Left renal pelvis (tissue), 4 donors: ENCODE measurements around the gene ERC2. TPM values are rescaled to one million over a fixed set of nuclear protein-coding genes. Genes with fewer than 3 reads are reported as not detected.

Source experiments
- DNase-seq, 4 donors: peaks; one replicate each; pipeline ENCODE4 v3.0.0-alpha.2; 2013; ENCODE audit warnings: low read depth in 4 of 4, low spot score in 3 of 4
- polyA plus RNA-seq, 4 donors: library from polyadenylated mRNA; unstranded; fragments of 120-200 nt; gene quantifications; one replicate each; pipeline ENCODE4 v1.2.1, GENCODE V29; 2013; ENCODE audit not compliant: insufficient read length in 4 of 4

ERC2 gene
- polyA plus RNA-seq, 4 donors, result 1.2 to 5.3 (median 2.9) TPM

DNA sequence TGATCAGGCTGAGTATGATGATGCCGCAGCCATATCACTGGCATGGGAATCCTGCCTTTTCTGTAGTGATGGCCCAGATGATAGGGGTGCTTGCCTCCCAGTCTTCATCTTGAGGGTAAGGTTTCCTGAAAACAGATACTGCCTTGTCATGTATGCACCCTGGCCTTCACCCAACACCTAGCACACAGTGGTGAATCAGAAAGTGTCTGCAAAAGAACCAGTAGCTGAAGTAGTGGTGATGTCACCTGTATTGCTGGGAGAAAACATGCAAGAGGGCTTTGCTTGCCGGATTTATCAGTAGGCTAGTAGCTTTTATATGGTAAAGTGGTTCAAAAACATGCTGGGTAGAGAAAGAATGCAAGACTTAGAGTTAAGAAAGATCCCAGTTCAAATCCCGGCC lies 561.4 kb downstream of the ERC2 start:
- DNase-seq, result no peak

DNA sequence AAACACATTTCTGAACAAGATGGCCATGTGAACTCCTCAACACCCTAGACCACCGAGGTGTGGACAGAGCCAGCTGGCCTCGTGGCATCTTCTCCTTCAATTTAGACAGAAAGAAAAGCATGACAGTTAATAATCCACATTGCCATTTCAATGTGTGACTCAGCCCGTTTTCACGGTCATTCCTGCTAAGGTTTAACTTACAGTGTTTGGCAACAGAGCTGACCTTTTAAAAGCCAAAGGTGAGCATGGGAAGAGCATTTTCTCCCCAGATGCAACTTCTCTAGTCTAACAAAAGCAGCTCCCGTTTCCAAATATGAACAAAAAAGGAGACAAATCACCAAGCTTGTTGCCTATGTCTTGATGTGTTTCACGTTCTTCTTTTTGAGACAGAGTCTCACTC lies 563.6 kb downstream of the ERC2 start:
- no peak for DNase-seq

DNA sequence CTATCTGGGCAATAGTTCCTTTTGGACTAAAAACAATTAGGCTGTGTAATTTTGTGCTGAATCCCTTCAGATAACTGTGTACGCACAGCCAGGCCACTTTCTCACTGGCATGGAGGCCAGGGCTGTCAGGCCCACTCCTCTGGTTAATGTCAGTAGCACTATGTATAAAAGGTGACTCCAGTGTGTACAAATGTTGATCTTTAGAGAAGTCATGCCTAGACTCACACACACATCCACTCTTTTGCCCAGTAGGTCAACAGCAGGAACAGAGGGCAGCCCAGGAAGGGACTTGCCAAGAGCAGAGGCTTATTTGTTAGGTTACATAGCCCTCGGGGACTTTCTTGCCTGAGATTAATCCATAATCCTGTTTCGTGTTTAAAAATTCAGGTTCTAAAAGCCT lies 564.6 kb downstream of the ERC2 start:
- DNase-seq, result no peak

DNA sequence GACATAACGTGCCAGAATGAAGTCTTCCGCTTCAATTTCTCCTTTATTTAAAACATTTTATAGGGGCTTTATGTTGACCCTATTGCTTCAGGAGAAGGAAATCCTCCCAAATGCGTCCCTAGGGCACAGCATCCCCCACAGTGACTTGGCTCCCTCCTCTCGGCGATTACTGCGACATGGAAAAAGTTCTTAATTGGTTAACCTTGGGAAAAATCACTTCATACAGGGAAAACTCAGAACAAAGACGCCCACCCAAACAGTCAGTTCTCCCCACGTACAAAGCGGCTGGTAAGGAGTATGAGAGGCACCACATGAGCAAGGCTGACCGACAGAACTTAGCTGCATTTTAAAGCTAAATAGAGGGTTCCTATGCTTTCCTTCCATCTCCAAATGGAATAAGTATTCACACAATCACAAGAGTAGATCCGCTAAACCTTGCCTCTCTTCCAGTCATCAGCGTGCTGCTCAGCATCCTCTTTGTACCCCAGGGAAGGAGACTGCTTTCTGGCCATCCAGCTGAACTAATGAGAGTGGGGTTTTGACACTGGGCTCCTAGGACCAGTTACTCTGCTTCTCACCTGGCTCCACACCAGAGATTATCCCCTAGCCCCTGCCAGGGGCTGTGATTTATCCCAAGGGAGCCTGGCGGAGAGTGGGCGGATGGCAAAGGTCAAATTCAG lies 565.9 kb downstream of the ERC2 start:
- DNase-seq, result no peak

GRCh38 chr3:55899887-55900286 lies 568.4 kb downstream of the ERC2 start:
- DNase-seq, result no peak

GRCh38 chr3:55897573-55898224 lies 570.6 kb downstream of the ERC2 start:
- DNase-seq, result peak in 1 of 4 donors; percentile 7

GRCh38 chr3:55895897-55896566 lies 572.2 kb downstream of the ERC2 start:
- no peak for DNase-seq

DNA sequence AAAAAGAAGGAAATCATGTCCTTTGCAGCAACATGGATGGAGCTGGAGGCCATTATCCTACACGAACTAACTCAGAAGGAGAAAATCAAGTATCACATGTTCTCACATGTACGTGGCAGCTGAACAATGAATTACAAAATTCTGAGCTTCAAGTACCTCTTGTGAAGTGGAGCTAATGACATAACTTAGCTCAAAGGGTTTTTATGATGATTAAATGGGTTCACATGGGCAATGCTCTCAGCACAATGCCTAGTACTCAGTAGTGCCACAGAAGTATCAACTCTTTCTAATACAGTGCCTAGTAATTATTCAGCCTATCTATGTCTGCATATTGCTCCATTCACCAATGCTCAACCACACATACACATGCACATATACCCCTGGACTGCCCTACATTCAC lies 573.7 kb downstream of the ERC2 start:
- no peak for DNase-seq

- no peak for DNase-seq
Measured at GRCh38 chr3:55893045-55893664, 575.1 kb downstream of the ERC2 start.

- DNase-seq, result no peak
Measured at GRCh38 chr3:55891106-55891505, 577.2 kb downstream of the ERC2 start.

DNA sequence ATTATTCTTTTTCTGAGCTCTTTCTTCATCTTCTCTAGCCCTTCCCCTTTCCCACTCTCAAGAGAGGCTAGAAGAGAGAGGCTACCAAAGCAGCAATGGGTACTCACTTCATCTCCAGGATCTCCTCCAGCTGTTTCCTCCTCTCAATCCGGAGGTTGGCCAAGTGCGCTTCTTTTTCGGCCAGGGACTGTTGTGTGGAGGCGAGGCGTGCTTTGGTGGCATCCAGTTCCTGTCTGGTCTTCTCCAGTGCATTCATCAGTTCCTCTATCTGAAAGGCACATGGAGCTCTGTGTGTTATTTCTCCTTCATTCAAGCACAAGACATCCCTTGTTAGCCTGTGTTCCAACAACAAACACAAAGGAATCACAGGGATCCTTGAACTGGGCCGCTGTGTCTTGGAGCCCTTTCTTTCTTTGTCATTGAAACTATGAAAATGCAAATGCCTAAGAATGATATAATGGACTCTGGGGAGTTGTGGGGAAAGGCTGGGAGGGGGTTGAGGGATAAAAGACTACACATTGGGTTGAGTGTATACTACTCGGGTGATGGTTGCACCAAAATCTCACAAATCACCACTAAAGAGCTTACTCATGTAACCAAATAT lies 579.9 kb downstream of the ERC2 start:
- DNase-seq, result no peak

GRCh38 chr3:55885721-55886120 lies 582.5 kb downstream of the ERC2 start:
- DNase-seq, result peak in 2 of 4 donors; percentile 8 to 16

DNA sequence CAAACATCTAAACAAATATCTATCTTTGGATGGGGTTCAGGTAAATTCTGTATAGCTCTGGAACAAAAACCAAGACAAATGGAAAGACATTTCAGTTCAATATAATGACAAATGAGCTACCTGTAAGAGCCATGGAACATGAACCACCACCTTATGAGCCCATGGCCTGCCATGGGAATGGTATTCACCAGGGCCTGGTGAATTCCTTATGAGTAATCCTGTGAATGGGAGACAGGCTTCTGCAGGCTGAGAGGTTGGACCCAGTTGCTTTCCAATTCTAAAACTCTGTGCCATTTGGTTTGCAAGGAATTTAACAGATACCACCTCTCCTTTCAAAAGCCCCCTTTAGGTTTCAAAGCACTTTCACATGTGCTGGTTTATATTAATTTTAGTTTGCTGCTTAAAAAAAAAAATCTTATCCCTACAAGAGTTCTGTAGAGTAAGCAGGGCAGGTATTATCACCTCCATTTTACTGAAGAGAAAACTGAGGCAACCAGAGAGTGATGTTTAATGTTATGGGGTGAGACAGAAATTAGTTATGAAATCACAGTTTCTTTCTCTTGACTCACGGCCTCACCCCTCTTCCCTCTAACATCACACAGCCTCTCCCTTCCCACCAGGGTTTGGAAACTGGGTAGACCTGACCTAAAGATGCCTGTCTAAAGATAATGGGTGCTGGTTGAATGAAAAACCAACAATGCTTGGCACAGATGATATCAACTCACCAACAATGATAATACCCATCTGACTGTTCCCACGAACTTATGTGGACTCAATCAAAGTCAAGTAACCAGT lies 583.6 kb downstream of the ERC2 start:
- DNase-seq, result no peak

DNA sequence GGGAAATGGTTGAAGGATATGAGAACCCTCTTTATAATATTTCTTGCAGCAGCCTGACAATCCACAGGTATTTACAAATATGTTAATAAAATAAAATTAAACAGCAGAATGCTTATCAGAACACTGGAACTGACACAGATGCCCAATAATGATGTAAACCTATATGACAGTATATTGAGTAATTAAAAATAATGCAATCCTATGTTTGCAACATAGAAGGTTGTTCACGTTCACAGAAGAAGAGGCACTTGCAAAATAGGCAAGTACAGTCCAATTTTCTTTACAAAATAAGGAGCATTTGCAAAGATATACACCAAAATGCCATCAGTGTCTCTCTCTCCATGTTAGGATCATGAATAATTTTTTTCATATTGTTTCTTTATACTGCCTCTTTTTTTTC lies 584.2 kb downstream of the ERC2 start:
- DNase-seq, result no peak

DNA sequence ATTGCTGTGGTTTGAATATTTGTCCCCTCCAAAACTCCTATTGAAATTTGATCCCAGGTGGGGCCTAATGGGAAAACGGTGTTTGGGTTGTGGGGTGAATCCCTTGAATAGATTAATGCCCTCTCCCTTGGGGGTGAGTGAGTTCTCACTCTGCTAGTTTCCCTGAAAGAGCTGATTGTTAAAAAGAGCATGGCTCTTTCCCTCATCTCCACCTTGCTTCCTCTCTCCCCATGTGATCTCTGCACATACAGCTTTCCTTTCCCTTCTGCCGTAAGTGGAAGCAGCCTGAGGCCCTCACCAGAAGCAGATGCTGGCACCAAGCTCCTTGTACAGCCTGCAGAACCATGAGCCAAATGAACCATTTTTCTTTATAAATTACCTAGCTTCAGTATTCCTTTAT lies 586.3 kb downstream of the ERC2 start:
- no peak for DNase-seq

DNA sequence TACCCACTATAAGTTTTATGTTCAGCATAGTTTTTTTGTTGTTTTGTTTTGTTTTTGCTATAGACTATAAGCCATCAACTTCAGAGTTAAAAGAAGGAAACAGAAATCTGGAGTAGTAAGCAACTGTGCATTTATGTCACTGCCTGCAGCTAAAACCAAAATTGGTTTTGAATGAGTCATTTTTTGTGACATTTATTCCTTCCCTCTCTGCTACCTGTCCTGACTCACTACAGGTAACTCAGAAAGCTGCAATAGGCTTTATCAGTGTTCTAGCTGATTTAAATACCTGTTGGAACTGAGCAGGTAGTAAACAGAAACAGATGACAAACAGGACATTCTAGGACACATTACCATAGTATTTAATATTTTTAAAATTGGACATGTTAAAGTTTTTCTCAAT lies 587.9 kb downstream of the ERC2 start:
- no peak for DNase-seq

DNA sequence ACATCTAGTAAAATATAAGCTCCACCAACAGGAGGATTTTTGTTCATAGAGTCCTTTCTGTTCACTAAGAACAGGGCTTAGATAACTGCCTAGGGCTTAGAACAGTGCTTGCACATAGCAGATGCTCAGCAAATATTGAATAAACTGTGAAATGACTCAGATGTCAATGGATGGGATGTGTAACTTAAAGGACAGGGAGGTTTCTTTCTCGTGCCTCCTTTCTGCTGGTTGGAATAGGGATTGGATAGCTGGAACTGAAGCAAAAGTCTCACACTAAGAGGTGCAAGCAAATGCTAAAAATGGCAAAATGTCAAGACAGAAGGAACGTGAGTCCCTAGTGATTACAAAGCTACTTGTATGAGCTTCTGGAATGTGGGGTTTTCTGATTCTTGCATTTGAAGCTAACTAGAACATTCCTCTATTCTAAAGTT lies 588.4 kb downstream of the ERC2 start:
- no peak for DNase-seq

GRCh38 chr3:55877703-55878102 lies 590.6 kb downstream of the ERC2 start:
- no peak for DNase-seq

- DNase-seq, result no peak
Measured at GRCh38 chr3:55876560-55876959, 591.7 kb downstream of the ERC2 start.

GRCh38 chr3:55875113-55875512 lies 593.2 kb downstream of the ERC2 start:
- DNase-seq, result no peak
